Esophagus muscularis mucosa (tissue), 4 donors: ENCODE data around the gene CDCP2. TPM values are rescaled to one million over a fixed set of nuclear protein-coding genes. Genes with fewer than 3 reads are reported as not detected.

Source experiments
- DNase-seq: peaks from one replicate; pipeline ENCODE4 v3.0.0-alpha.2; 2017; ENCODE audit errors: extremely low spot score
- H3K27ac ChIP-seq, 4 donors: fragments of 200-600 bp; sonication (generic); replicated peaks in 1 of 4; 1 replicate in 3 of 4; 2 replicates in 1 of 4; pipeline ENCODE4 v1.5.1; 2016 to 2019; ENCODE audit warnings: mild to moderate bottlenecking in 1 of 4
- H3K27me3 ChIP-seq, 4 donors: fragments of 200-600 bp; sonication (generic); one replicate each; pipeline versions ENCODE4 v1.5.1 to v1.6.0; 2016 to 2019
- H3K36me3 ChIP-seq, 4 donors: fragments of 200-600 bp; sonication (generic); one replicate each; pipeline ENCODE4 v1.5.1; 2016 to 2019
- H3K4me1 ChIP-seq, 4 donors: fragments of 200-600 bp; sonication (generic); one replicate each; pipeline ENCODE4 v1.5.1; 2016 to 2019
- H3K4me3 ChIP-seq, 4 donors: fragments of 200-600 bp; sonication (generic); 1 replicate in 2 of 4; 2 replicates in 2 of 4; pipeline ENCODE4 v1.5.1; 2016 to 2019; ENCODE audit warnings: mild to moderate bottlenecking in 4 of 4, moderate library complexity in 1 of 4
- H3K9me3 ChIP-seq, 4 donors: fragments of 200-600 bp; sonication (generic); 1 replicate in 3 of 4; 2 replicates in 1 of 4; pipeline ENCODE4 v1.5.1; 2016 to 2019
- CTCF ChIP-seq, 3 experiments: fragments of 200-600 bp in 2 of 3; fragments of 450-650 bp in 1 of 3; sonication (generic) in 2 of 3; IDR thresholded peaks; one replicate each; pipeline ENCODE4 v1.5.1; 2017 to 2019; ENCODE audit warnings: antibody characterized with exemption in 3 of 3, mild to moderate bottlenecking in 2 of 3, moderate library complexity in 1 of 3
- EP300 ChIP-seq: sonication (generic); formaldehyde crosslinking; IDR thresholded peaks from one replicate; pipeline ENCODE4 v1.6.1; 2017; ENCODE audit warnings: antibody characterized with exemption
- POLR2A ChIP-seq: fragments of 450-650 bp; IDR thresholded peaks from one replicate; pipeline ENCODE4 v1.6.1; 2017; ENCODE audit warnings: antibody characterized with exemption, moderate library complexity, mild to moderate bottlenecking, low read depth
- POLR2AphosphoS5 ChIP-seq, 2 donors: sonication (generic); formaldehyde crosslinking; IDR thresholded peaks; one replicate each; pipeline ENCODE4 v1.6.1; 2017; ENCODE audit warnings: antibody characterized with exemption in 2 of 2
- WGBS: methylation state at CpG from one replicate; pipeline ENCODE4 v1.1.5; 2018; 5-methylcytosine and 5-hydroxymethylcytosine counted together
- intact Hi-C: fragments of 100-400 bp; cut with DNase I; formaldehyde crosslinking; loops from one replicate; pipeline ENCODE4 v1.15.1; 2023
- total RNA-seq, 4 donors: library from RNA; depleted of rRNA; stranded (reverse); fragments of >200 nt; gene quantifications; one replicate each; pipeline versions ENCODE4 v1.1.0 to v1.2.1, GENCODE V29; 2016

Gene CDCP2
- total RNA-seq, 4 donors from 2014 or later = 0.26 to 0.40 (median 0.33) TPM; not detected in 1

GRCh38 chr1:54136269-54136896, 16.4 kb downstream of the CDCP2 start:
- intact Hi-C loops = no loop called here
- DNase-seq = no peak
- Histone ChIP-seq H3K36me3 (no peaks in the 10 kb centered on the region), H3K4me3 (no peak overlapping the region), H3K27ac (no peak overlapping the region), H3K27me3 (no peaks in the 10 kb centered on the region), H3K9me3 (no peaks in the 10 kb centered on the region), H3K4me1 (no peaks in the 10 kb centered on the region)
- WGBS = 95% methylated on average over 15 of the region's 17 CpGs
- TF ChIP-seq POLR2A (no peak), POLR2AphosphoS5 (IDR thresholded peaks at IDR 0.05) (no peak), EP300 (no peak), CTCF (IDR thresholded peaks at IDR 0.05) (no peak)

GRCh38 chr1:54135436-54136120, 17.2 kb downstream of the CDCP2 start:
- intact Hi-C loops = no loop called here
- no peak for TF ChIP-seq CTCF (IDR thresholded peaks at IDR 0.05)
- no peak for TF ChIP-seq POLR2AphosphoS5 (IDR thresholded peaks at IDR 0.05)
- no peak overlapping the region for H3K4me3 ChIP-seq
- no peaks in the 10 kb centered on the region for H3K36me3 ChIP-seq
- no peaks in the 10 kb centered on the region for H3K27me3 ChIP-seq
- no peaks in the 10 kb centered on the region for H3K4me1 ChIP-seq
- H3K9me3 ChIP-seq = no peaks in the 10 kb centered on the region
- no peak overlapping the region for H3K27ac ChIP-seq
- no peak for DNase-seq
- 71% methylated on average over 5 of the region's 5 CpGs for WGBS

- H3K27me3 ChIP-seq = no peaks in the 10 kb centered on the region
- H3K9me3 ChIP-seq = no peaks in the 10 kb centered on the region
- H3K4me3 ChIP-seq = no peak overlapping the region
- DNase-seq = no peak
- TF ChIP-seq EP300 = no peak
- no peak for TF ChIP-seq POLR2AphosphoS5 (IDR thresholded peaks at IDR 0.05)
- no peak for TF ChIP-seq POLR2A
- no peak for TF ChIP-seq CTCF (IDR thresholded peaks at IDR 0.05)
- H3K4me1 ChIP-seq = no peaks in the 10 kb centered on the region
- WGBS = 95% methylated on average over 4 of the region's 6 CpGs
- H3K27ac ChIP-seq = no peak overlapping the region
- intact Hi-C loops = no loop called here
- no peaks in the 10 kb centered on the region for H3K36me3 ChIP-seq
Observed at GRCh38 chr1:54134295-54134694, 18.5 kb downstream of the CDCP2 start.

GRCh38 chr1:54132495-54132894, 20.3 kb downstream of the CDCP2 start:
- Histone ChIP-seq H3K27me3 (no peaks in the 10 kb centered on the region), H3K27ac (no peak overlapping the region), H3K36me3 (no peaks in the 10 kb centered on the region), H3K9me3 (no peaks in the 10 kb centered on the region), H3K4me1 (no peaks in the 10 kb centered on the region), H3K4me3 (no peak overlapping the region)
- TF ChIP-seq POLR2AphosphoS5 (IDR thresholded peaks at IDR 0.05) = no peak
- no peak for TF ChIP-seq EP300
- TF ChIP-seq CTCF (IDR thresholded peaks at IDR 0.05) = no peak
- TF ChIP-seq POLR2A = no peak
- no peak for DNase-seq
- intact Hi-C loops = no loop called here
- WGBS = 68% methylated on average over 2 of the region's 2 CpGs
